Measurements from ENCODE around the gene CFAP57.

The CFAP57 gene

GRCh38 chr1:43255438-43256210 lies 83.5 kb downstream of the CFAP57 start:
- DNase-seq (ENCODE audit: low spot score), result no peak

- DNase-seq (ENCODE audit: low spot score), result no peak
Observed at GRCh38 chr1:43256675-43257570, 84.8 kb downstream of the CFAP57 start.

- DNase-seq (ENCODE audit: low spot score), result no peak
Observed at GRCh38 chr1:43258370-43258769, 86.2 kb downstream of the CFAP57 start.

DNA sequence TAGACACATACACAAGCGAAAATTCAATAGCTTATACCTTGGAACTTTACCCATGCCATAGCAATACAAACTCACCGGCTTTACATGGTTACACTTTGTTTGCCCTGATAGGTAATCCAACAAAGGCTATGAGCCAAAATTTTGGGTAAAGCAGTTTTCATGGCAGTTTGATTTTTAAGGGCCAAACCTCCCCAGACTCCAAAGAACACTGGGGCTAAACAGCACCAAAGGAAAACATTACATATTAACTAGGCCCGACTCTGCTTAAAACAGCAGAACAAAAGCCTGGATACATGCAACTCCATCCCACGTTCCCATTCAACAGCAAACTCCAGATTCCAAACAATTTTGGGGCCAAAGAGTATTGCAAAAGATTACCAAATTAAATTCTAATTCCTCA lies 93.3 kb downstream of the CFAP57 start:
- no peak for DNase-seq (ENCODE audit: low spot score)

DNA sequence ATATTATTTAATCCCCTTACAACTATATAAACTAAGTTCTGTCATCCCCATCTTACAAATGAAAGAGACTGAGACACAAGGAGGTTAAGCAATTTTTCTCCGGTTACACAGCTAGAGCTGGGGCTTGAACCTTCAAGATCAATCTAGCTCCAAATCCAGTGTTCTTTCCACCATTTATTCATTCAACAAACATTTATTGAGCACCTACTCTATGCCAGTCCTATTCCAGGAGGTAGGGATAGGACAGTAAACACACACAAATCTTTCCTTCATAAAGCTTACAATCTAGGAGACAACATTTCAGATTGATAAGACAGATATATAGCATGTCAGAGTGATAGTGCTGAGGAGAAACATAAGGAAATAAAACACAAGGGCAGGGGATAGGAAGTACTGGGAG lies 94.8 kb downstream of the CFAP57 start:
- DNase-seq (ENCODE audit: low spot score), result no peak

GRCh38 chr1:43267291-43267805 lies 95.2 kb downstream of the CFAP57 start:
- DNase-seq (ENCODE audit: low spot score), result no peak

DNA sequence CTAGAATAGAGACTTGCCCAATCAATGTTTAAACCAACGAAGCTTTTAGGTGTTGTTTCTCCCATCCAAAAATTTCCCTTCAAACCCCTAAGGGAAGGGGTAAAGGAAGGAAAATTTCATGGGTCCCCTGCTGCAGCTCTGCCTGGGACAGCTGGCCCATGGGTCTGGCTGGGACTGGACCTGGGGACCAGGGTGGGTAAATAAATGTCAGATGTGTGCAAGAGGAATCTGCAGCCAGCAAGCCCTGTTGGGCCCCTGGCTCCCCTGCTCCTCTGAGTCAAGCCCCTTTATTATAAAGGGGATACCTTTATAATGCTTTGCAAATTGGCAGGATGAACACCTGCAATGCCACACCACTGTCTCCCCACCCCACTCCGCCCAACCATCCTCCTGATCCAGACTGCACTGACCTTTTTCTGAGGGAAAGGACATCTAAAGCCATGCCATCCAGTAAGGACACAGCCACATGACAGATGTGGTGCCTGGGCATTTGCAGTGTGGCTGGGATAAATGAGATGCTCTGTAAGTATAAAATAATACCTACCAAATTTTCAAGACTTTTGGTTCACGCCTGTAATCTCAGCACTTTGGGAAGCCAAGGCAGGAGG lies 95.8 kb downstream of the CFAP57 start:
- DNase-seq (ENCODE audit: low spot score), result no peak

GRCh38 chr1:43269627-43270375 lies 97.7 kb downstream of the CFAP57 start, which contains the start of gene TMEM125:
TMEM125 (plus strand) TSS chr1:43269983; CDS start chr1:43272723, 2,740 bp downstream.
- DNase-seq (ENCODE audit: low spot score), result no peak

DNA sequence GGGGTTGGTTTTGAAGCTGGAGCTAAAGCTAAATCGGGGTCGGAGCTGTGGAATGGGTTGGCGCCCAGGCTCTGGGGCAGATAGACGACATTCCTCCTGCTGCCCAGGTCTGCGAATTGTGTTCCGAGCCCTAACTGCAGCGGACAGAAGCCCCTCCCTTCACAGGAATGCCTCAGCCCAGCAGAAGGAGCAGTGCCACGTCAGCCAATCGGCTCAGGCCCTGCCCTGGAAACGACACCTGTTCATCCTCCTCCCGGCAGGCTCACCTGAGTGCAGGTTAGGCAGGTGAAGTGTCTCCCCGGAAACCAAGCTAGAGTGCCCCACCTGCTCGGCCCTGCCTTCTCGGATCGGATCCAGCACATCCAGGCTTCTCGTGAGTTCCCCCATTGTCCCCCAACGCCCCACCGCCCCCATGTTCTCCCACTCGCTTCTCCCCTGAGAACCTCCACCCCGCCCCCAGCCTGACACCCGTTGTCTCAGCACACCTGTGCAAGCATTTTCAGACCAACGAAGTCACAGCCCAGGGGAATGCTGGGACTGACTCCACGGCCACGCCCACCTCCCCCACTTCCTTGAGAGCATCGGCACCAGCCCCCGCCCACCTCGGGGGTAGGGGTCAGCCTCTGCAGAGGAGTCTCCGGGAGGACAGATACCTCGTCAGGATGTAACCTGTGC lies 98.4 kb downstream of the CFAP57 start:
- no peak for DNase-seq (ENCODE audit: low spot score)

DNA sequence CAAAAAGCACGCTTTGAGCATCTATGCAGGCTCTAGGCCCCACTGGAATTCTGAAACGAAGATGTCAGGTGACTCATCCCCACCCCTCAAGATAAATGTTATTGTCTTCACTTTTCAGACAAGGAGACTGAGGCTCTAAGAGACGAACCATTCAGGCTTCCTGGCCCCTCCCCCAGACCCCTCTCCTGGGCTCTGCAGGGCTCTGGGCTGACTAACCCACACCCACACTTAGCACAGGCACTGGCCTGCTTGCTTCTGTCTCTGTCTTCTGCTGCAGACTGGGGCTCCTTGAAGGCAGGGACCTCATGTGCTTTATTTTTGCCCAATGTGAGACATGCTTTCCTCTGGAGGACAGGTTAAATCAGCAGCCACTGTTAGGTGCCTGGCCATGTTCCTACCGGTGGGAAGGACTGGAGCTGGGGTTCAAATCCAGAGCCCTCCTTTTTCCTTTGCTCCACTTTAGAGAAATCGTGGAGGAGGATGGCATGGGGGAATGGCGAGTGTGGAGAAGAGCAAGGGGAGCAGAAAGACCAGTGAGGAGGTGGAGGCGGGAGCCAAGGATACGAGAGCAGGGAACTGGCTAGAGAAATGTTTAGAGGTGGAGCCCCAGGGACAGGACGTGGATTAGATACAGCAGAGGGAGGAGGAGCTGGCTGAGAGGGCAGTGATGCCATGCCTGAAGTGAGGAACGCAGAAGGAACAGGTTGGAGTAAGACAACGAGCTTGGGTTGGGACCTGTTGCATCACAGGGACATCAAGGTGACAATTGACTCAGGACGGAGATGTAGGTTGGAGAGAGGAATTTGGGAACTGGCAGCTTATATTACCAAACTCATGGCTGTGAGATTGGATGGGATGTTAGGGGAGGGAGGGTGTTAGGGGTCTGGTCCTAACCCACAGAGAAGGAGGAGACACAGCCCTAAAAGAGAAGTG lies 99.3 kb downstream of the CFAP57 start:
- no peak for DNase-seq (ENCODE audit: low spot score)

GRCh38 chr1:43272161-43272560 lies 100.0 kb downstream of the CFAP57 start:
- DNase-seq (ENCODE audit: low spot score), result peak; percentile 91

DNA sequence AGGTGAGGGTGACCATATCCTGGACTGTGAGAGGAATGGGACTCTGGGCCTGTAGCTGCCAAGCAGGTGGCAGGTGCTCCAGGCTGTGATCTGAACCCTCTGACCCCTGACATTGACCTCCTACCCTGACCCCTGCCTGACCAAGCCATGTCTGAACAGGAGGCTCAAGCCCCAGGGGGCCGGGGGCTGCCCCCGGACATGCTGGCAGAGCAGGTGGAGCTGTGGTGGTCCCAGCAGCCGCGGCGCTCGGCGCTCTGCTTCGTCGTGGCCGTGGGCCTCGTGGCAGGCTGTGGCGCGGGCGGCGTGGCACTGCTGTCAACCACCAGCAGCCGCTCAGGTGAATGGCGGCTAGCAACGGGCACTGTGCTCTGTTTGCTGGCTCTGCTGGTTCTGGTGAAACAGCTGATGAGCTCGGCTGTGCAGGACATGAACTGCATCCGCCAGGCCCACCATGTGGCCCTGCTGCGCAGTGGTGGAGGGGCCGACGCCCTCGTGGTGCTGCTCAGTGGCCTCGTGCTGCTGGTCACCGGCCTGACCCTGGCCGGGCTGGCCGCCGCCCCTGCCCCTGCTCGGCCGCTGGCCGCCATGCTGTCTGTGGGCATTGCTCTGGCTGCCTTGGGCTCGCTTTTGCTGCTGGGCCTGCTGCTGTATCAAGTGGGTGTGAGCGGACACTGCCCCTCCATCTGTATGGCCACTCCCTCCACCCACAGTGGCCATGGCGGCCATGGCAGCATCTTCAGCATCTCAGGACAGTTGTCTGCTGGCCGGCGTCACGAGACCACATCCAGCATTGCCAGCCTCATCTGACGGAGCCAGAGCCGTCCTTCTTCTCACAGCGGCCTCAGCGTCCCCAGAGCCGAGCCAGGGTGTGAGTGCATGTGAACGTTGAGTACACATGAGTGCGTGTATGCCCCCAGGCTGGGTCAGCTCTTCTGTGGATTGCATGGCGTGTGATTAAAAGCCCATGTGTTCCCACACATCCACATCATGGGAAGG lies 100.7 kb downstream of the CFAP57 start:
- no peak for DNase-seq (ENCODE audit: low spot score)

GRCh38 chr1:43273708-43274107 lies 101.6 kb downstream of the CFAP57 start:
- DNase-seq (ENCODE audit: low spot score), result no peak

DNA sequence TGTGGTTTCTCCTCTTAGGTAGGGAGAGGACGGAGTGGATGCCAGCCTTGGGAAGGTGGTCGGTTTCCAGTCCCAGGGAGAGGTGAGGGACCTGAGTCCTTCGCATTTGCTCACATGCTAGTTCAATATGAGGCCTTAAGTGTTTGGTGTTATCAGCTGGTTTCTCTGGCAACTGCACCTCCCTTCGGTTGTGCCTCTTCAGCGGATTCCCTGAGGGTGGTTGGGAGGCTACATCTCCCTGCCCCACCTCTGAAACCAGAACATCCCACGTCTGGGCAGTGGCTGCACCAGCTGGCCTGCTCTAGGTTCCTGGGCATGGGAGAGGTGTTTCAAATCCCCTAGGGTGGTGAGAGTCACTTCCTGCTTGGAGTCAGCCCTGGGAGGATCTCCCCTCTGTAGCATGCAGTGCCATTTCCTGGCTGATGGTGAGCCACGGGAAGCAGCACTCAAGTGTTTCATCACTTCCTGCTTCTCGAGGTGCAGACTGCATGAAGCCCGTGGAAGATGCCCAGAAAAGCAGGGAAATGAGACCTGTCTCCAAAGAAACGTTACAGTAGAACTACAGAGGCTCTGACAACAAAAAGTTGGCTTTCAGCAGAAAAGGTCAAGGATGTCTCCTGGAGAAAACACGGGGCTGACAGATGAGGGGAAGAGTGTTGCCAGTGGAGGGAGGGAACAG lies 102.1 kb downstream of the CFAP57 start:
- no peak for DNase-seq (ENCODE audit: low spot score)

DNA sequence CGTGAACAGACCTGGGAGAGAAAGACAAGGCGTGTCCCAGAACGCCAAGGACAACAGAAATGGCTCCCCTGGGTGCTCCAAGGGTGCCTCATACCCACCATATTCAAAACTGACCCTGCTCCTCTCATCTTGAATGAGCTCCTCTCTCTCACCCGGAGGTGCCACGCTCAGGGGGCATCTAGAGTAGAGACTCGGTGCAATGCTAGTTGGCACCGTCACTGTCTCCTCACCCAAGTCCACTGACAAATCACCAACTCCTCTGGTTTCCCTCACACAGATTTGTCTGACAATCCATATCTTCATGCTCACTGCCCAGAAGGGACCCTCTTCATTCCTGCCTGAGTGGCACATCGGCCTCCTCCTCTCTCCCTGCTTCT lies 102.7 kb downstream of the CFAP57 start:
- no peak for DNase-seq (ENCODE audit: low spot score)

DNA sequence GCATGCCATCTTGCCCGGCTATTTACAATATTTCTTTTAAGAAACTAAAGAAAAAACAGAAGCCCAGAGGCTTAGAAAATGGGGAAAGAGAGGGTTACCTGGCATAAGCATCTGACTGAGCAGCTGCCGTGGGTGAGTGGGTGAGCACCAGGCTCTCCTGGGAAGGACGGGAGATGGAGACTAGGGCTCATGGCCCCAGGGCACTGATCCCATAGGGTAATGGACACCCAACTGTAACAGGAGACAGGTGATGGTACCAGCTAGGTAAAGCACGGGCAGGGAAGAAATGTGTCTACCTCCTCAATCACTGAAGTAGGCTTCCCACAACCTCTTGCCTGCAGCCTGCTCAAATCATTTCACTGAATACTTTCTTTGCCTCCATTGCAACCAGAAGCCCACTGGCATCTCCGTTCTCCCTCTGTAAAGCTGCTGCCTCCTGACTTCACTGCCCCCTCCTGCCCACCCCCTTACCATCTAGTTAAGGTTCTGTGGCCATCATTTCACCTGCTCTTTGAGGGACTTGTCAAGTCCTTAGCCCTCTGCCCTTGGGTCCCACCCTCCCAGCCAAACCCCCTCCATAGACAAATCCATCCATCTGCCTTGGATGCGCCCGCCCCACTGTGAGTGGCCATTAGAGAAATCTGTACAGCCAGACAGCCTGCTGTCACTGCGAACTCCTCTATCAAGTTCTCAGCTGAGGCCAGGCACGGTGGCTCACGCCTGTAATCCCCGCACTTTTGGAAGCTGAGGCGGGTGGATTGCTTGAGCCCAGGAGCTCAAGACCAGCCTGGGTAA lies 103.9 kb downstream of the CFAP57 start:
- DNase-seq (ENCODE audit: low spot score), result no peak

DNA sequence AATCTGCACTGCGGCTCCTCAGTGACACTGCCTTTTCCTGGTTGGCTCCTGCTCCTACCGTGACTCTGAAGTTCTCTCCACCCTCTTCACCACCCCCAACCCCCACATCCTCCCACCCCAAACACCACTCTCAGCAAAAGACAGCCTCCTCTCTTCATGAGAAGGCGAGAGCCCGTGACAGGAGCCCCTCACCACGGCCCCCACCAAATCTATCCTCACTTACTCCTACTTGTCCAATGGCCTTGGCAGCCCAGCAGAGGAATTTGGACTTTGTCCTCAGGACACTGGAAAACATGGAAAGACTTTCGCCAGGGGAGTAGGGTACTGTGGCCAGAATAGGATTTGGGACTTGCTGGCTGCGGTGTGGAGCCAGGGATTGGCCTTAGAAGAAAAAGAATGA lies 104.5 kb downstream of the CFAP57 start:
- DNase-seq (ENCODE audit: low spot score), result no peak

All from globus pallidus (tissue), 1 donor.